HG03108 (cell line): ENCODE data around the gene CELF2.
"Not testable (repeated sequence)": the region's sequence is repeated elsewhere in the genome, so short reads cannot be mapped to it uniquely, and the experiment has no call there.

ENCODE experiments used
- ATAC-seq: cut with Tn5 transposase; IDR thresholded peaks from one replicate; pipeline ENCODE4 v1.9.1; 2021; ENCODE audit warnings: moderate library complexity; ENCODE audit not compliant: unreplicated experiment

The CELF2 gene

GRCh38 chr10:11336722-11337162, 319.1 kb downstream of the CELF2 start:
- no peak for ATAC-seq

GRCh38 chr10:11337516-11337915, 319.8 kb downstream of the CELF2 start:
- ATAC-seq: no peak

GRCh38 chr10:11338160-11338844, 320.6 kb downstream of the CELF2 start:
- no peak for ATAC-seq

DNA sequence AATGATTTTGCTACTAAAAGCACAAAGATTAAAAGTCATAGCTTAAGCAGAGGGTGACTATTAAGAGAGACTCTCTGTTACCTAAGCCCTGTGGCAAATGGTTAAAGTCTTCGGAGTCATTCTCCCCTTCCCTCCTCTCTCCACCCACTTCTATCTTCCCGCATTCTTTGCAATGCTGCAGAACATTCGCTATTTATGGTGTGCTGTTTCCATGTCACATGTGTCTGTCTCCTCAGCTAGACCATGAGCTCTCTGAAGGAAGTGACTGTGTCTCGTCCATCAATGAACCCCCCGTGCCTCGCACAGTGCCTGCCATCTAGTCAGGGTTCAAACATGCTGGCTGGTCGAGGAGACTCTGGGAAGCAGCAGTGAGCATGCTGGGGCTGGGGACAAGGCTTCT, 321.3 kb downstream of the CELF2 start:
- no peak for ATAC-seq

DNA sequence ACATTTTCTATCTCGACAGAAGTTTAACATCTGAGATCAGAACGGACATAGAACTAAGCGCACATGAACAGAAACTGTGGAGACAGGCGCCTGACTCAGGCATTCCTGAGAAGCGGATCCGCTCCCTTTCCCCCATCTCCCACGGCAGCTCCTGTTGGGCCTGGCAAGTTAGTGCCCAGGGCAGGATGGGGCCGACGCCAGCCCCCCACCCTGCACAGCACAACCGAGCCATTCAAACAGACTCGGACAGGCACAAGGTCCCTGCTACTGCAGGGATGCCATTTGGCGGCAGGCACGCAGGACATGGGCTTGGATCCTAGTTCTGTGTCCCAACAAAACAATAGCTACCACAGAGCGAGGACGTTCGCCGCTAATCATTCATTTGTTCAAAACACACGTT, 322.0 kb downstream of the CELF2 start:
- no peak for ATAC-seq

DNA sequence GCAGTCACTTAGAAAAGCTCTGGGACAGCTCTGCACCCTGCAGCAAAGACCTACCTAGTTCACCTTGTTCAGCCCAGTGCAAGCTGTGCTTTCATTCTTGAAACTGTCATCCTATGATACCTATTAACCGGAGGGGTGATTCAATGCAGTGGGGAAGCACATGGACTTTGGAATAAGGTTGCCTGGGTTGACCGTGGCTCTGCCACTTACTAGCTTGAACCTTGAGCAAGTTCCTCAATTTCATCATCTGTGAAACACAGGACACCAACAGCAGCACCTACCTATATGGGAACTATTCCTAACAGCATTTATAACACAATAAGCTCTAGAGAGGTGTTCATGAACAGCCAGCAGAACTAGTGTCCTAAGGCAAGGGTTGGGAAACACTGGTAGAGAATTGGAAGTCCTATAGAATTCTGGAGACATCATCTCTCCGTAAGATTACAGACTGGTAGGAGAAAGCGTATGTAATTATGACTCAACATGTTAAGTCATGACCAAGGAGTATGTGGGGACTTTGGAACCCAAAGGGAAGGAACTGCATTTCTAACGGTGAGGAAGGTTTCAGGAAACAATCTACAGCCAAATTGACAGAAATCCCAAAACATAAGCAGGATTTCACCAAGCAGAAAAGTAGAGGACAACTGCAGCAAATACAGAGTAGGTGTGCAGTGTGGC, 323.8 kb downstream of the CELF2 start:
- ATAC-seq: no peak

- ATAC-seq: no peak
Observed at GRCh38 chr10:11344081-11344480, 326.4 kb downstream of the CELF2 start.

GRCh38 chr10:11344550-11344949, 326.9 kb downstream of the CELF2 start:
- ATAC-seq: no peak

GRCh38 chr10:11345224-11346054, 327.8 kb downstream of the CELF2 start:
- ATAC-seq: peak; percentile 80

GRCh38 chr10:11347580-11347979, 329.9 kb downstream of the CELF2 start:
- not testable (repeated sequence) for ATAC-seq

- no peak for ATAC-seq
Observed at GRCh38 chr10:11351801-11352200, 334.1 kb downstream of the CELF2 start.

DNA sequence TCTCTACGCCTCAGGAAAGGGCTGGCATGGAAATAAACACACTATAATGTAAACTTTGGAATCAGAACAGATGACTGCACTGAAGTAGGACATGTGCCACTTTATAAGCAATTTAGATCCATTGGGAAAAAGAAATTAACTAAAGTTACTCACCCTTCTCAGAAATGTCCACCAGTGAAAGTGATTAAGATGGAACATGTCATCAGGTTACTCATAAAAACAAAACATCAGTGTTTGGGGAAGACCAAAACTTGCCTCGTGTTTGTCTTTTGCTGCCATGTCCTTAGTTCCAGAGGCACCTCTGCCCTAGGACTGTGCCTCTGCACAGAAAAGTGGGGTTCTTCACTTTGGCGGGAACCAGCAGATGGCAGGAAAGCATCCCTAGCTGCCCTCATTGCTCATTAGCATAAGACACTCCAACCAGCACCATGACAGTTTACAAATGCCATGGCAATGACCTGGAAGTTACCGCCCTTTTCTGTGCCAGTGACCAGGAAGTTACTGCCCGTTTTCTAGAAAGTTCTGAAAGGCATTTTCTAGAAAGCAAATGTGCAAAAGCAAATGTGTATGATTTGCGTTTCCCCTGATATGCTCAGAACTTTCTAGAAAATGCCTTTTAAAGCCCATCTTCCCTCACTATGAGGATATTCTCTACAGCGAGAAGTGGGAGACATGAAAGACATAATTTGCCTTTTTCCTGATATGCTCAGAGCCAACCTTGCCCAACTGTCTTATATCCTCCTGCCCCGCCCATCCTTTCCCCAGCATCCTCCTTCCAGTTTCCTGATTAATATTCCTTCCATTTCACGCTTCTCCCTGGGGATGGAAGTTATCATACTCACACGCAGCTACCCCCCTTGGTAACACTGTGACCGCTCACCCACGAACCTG, 335.6 kb downstream of the CELF2 start:
- ATAC-seq: no peak

GRCh38 chr10:11354823-11355222, 337.2 kb downstream of the CELF2 start:
- no peak for ATAC-seq

GRCh38 chr10:11355592-11355991, 337.9 kb downstream of the CELF2 start:
- no peak for ATAC-seq

- no peak for ATAC-seq
Observed at GRCh38 chr10:11357439-11357838, 339.8 kb downstream of the CELF2 start.

- ATAC-seq: no peak
Observed at GRCh38 chr10:11358011-11358410, 340.3 kb downstream of the CELF2 start.

GRCh38 chr10:11358923-11359575, 341.4 kb downstream of the CELF2 start:
- no peak for ATAC-seq

DNA sequence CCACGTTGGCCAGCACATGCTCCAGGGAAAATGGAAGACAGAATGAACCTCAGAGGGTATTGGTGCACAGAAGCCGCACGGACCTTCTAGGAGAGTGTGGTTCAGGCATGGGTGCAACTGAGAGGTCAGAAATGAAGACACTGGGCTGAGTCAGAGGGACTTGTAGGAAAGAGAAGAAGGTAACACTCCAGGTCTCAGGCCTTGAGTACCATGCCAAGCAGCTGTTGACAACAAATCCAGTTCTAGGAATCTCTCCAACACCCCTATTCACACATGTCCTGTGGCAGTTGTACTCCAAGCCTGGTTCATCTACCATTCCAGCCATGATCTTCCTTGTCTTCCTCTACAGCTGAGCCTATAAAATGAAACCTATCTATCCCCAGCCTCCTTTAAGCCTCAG, 342.2 kb downstream of the CELF2 start:
- no peak for ATAC-seq

GRCh38 chr10:11363497-11363896, 345.8 kb downstream of the CELF2 start:
- no peak for ATAC-seq

DNA sequence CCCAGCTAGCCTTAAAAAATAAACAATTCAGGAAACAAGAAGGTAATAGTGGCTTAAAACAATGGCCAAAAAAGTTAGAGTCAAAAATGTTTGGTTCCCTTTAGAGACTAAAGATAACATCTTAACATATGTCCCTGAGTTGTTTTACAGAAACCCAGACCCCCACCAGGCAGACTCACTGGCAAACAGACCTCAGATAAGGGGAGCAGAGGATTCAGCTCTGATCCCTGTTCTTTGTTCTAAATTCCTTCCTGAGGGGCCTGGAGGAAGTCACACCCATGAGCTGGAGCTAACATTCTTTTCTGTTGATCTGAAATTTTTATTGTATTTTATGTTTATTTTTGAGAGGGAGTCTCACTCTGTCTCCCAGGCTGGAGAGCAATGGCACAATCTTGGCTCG, 346.6 kb downstream of the CELF2 start:
- no peak for ATAC-seq
